HCT116 (cell line): ENCODE data around the gene BCKDK. TPM values are rescaled to one million over a fixed set of nuclear protein-coding genes. Genes with fewer than 3 reads are reported as not detected.

ENCODE experiments used
- ATAC-seq: fragments of 200-7000 bp; cut with Tn5 transposase; 2 replicates; pipeline ENCODE4 v1.9.1; 2020; ENCODE audit warnings: mild to moderate bottlenecking, moderate library complexity
- BruUV-seq: library from RNA; stranded (reverse); fragments of 400-500 nt; replicated peaks from 2 replicates; lab custom pipeline; 2021; lab: Mats Ljungman, UMichigan
- CTCF ChIA-PET: fragments of 300-600 bp; sonication (Branson Sonifier 250); formaldehyde crosslinking; loops from one replicate; lab custom pipeline; 2021; ENCODE audit warnings: antibody characterized with exemption; lab: Charles Lee
- POLR2A ChIA-PET: fragments of 300-600, 350-600 bp; sonication (Branson Sonifier 250); formaldehyde crosslinking; loops from one replicate; lab custom pipeline; 2021; ENCODE audit warnings: antibody characterized with exemption; lab: Charles Lee
- RAD21 ChIA-PET, 2 experiments: fragments of 300-600 bp; sonication (Branson Sonifier 250); formaldehyde crosslinking; loops; one replicate each; lab custom pipeline; 2023; ENCODE audit warnings: low total read pairs in 2 of 2; ENCODE audit not compliant: uncharacterized antibody in 2 of 2, unreplicated experiment in 2 of 2, low non-redundant PET in 1 of 2; lab: Charles Lee
- DNase-seq: peaks from one replicate; pipeline ENCODE4 v3.0.0-alpha.2; 2010; ENCODE audit warnings: low read depth, low spot score
- H2AFZ ChIP-seq: fragments of 200-600 bp; shearing (Covaris generic), sonication (generic); 2 replicates; pipeline ENCODE4 v1.6.1; 2017; ENCODE audit warnings: low read depth, mixed run types, mixed read lengths, antibody characterized with exemption, low read length; ENCODE audit not compliant: poor library complexity, severe bottlenecking
- H3K27ac ChIP-seq: 2 replicates; pipeline ENCODE4 v1.5.1; 2012; ENCODE audit warnings: low read depth, low read length
- H3K27me3 ChIP-seq: fragments of 200-600 bp; sonication (generic); 2 replicates; pipeline ENCODE4 v1.6.1; 2016; ENCODE audit warnings: mixed run types, low read length, mixed read lengths; ENCODE audit not compliant: insufficient read depth
- H3K36me3 ChIP-seq, 2 experiments: fragments of 200-500 bp in 1 of 2; fragments of 200-600 bp in 1 of 2; sonication (Bioruptor generic) in 1 of 2; sonication (generic) in 1 of 2; 2 replicates each; pipeline versions ENCODE4 v1.5.1 to v1.6.1; 2014 to 2016; ENCODE audit warnings: low read length in 2 of 2, inconsistent platforms in 1 of 2, mixed read lengths in 1 of 2, mixed run types in 1 of 2; ENCODE audit not compliant: insufficient read depth in 2 of 2, control insufficient read depth in 1 of 2
- H3K4me1 ChIP-seq, 2 experiments: fragments of 200-600 bp in 1 of 2; sonication (generic) in 1 of 2; 2 replicates each; pipeline versions ENCODE4 v1.5.1 to v1.6.1; 2012 to 2017; ENCODE audit warnings: low read length in 2 of 2, inconsistent platforms in 1 of 2, mild to moderate bottlenecking in 1 of 2, mixed read lengths in 1 of 2, mixed run types in 1 of 2, moderate library complexity in 1 of 2; ENCODE audit not compliant: insufficient read depth in 2 of 2, control insufficient read depth in 1 of 2
- H3K4me2 ChIP-seq: fragments of 200-600 bp; sonication (generic); 2 replicates; pipeline ENCODE4 v1.6.1; 2017; ENCODE audit warnings: mixed run types, low read length, mixed read lengths
- H3K4me3 ChIP-seq, 2 experiments: fragments of 200-600 bp in 1 of 2; sonication (generic) in 1 of 2; replicated peaks in 1 of 2; 2 replicates each; pipeline ENCODE4 v1.5.1; 2011 to 2016; ENCODE audit warnings: low read length in 2 of 2, control low read depth in 1 of 2, low read depth in 1 of 2, mild to moderate bottlenecking in 1 of 2, mixed read lengths in 1 of 2, mixed run types in 1 of 2
- H3K79me2 ChIP-seq: fragments of 200-600 bp; sonication (generic); 2 replicates; pipeline ENCODE4 v1.6.1; 2017; ENCODE audit warnings: mild to moderate bottlenecking, mixed run types, low read length, moderate library complexity, mixed read lengths; ENCODE audit not compliant: insufficient read depth
- H3K9ac ChIP-seq: fragments of 200-600 bp; sonication (generic); 2 replicates; pipeline ENCODE4 v1.6.1; 2016; ENCODE audit warnings: low read length, mixed read lengths
- H3K9me2 ChIP-seq: fragments of 200-600 bp; sonication (generic), shearing (Covaris generic); 2 replicates; pipeline ENCODE4 v1.6.1; 2017; ENCODE audit warnings: mixed run types, mild to moderate bottlenecking, moderate library complexity; ENCODE audit not compliant: insufficient read depth
- H3K9me3 ChIP-seq, 2 experiments: fragments of 200-500 bp in 1 of 2; fragments of 200-600 bp in 1 of 2; sonication (Bioruptor generic) in 1 of 2; sonication (generic) in 1 of 2; 2 replicates each; pipeline ENCODE4 v1.6.1; 2014 to 2017; ENCODE audit warnings: low read length in 2 of 2, mixed read lengths in 2 of 2, inconsistent platforms in 1 of 2, low read depth in 1 of 2, mild to moderate bottlenecking in 1 of 2, mixed run types in 1 of 2, moderate library complexity in 1 of 2; ENCODE audit not compliant: control insufficient read depth in 1 of 2, insufficient read depth in 1 of 2
- H4K20me1 ChIP-seq: fragments of 200-600 bp; sonication (generic), shearing (Covaris generic); 2 replicates; pipeline ENCODE4 v1.6.1; 2017; ENCODE audit warnings: mixed run types, mild to moderate bottlenecking, moderate library complexity; ENCODE audit not compliant: insufficient read depth
- ATF3 ChIP-seq: IDR thresholded peaks from 2 replicates; pipeline ENCODE4 v1.6.1; 2012
- CTCF ChIP-seq, 3 experiments: fragments of 200-600 bp in 1 of 3; sonication (generic) in 1 of 3; IDR thresholded peaks in 2 of 3; conservative IDR thresholded peaks in 1 of 3; 2 replicates each; pipeline ENCODE4 v1.5.1; 2012 to 2017; ENCODE audit warnings: low read depth in 2 of 3, low read length in 2 of 3, antibody characterized with exemption in 1 of 3, borderline replicate concordance in 1 of 3, control low read depth in 1 of 3, mild to moderate bottlenecking in 1 of 3, mixed read lengths in 1 of 3, mixed run types in 1 of 3, moderate library complexity in 1 of 3; ENCODE audit not compliant: insufficient read depth in 1 of 3
- ELF1 ChIP-seq: IDR thresholded peaks from 2 replicates; pipeline ENCODE4 v1.6.1; 2012; ENCODE audit warnings: low read depth, borderline replicate concordance
- EZH2phosphoT487 ChIP-seq: fragments of 200-600 bp; IDR thresholded peaks from 2 replicates; pipeline ENCODE4 v1.6.1; 2018; ENCODE audit warnings: antibody characterized with exemption, borderline replicate concordance
- FOSL1 ChIP-seq: IDR thresholded peaks from 2 replicates; pipeline ENCODE4 v1.6.1; 2012; ENCODE audit warnings: low read depth
- JUND ChIP-seq: IDR thresholded peaks from 2 replicates; pipeline ENCODE4 v1.6.1; 2012
- MAX ChIP-seq: IDR thresholded peaks from 2 replicates; pipeline ENCODE4 v1.6.1; 2012
- POLR2A ChIP-seq: IDR thresholded peaks from 2 replicates; pipeline ENCODE4 v1.7.0; 2011; ENCODE audit warnings: borderline replicate concordance; ENCODE audit not compliant: insufficient read depth, insufficient read length; ENCODE audit errors: extremely low read depth
- POLR2AphosphoS5 ChIP-seq: IDR thresholded peaks from 2 replicates; pipeline ENCODE4 v1.6.1; 2011; ENCODE audit warnings: mild to moderate bottlenecking, low read depth, low read length, moderate library complexity
- RAD21 ChIP-seq: IDR thresholded peaks from 2 replicates; pipeline ENCODE4 v1.6.1; 2012; ENCODE audit warnings: low read depth, mild to moderate bottlenecking
- REST ChIP-seq: IDR thresholded peaks from 2 replicates; pipeline ENCODE4 v1.6.1; 2012; ENCODE audit warnings: low read depth
- SIN3A ChIP-seq: IDR thresholded peaks from 2 replicates; pipeline ENCODE4 v1.6.1; 2012; ENCODE audit warnings: low read depth
- SP1 ChIP-seq: IDR thresholded peaks from 2 replicates; pipeline ENCODE4 v1.6.1; 2012; ENCODE audit warnings: low read depth
- SRF ChIP-seq: IDR thresholded peaks from 2 replicates; pipeline ENCODE4 v1.6.1; 2012; ENCODE audit warnings: low read depth
- TCF7L2 ChIP-seq: IDR thresholded peaks from 2 replicates; pipeline ENCODE4 v1.7.0; 2011; ENCODE audit warnings: borderline replicate concordance, inconsistent platforms; ENCODE audit not compliant: insufficient read depth, insufficient read length; ENCODE audit errors: extremely low read depth
- YY1 ChIP-seq: IDR thresholded peaks from 2 replicates; pipeline ENCODE4 v1.6.1; 2011; ENCODE audit warnings: low read length, low read depth, moderate library complexity, mild to moderate bottlenecking; ENCODE audit not compliant: insufficient replicate concordance; ENCODE audit errors: extremely low read depth
- ZBTB33 ChIP-seq: IDR thresholded peaks from 2 replicates; pipeline ENCODE4 v1.6.1; 2011; ENCODE audit warnings: mild to moderate bottlenecking, low read length, moderate library complexity; ENCODE audit not compliant: insufficient replicate concordance; ENCODE audit errors: extremely low read depth
- ZFX ChIP-seq: fragments of 450-650 bp; IDR thresholded peaks from 2 replicates; pipeline ENCODE4 v1.6.1; 2017
- ZNF274 ChIP-seq: fragments of 200-500 bp; sonication (Bioruptor generic); IDR thresholded peaks from 2 replicates; pipeline ENCODE4 v1.6.1; 2014; ENCODE audit warnings: mild to moderate bottlenecking, low read depth, low read length, inconsistent platforms
- intact Hi-C: fragments of 100-400 bp; cut with micrococcal nuclease; formaldehyde crosslinking; loops from 2 replicates; pipeline ENCODE4 v1.10.0; 2022
- total RNA-seq: library from RNA; stranded (reverse); gene quantifications from one replicate; pipeline ENCODE4 v1.2.1, GENCODE V29; 2021; ENCODE audit not compliant: unreplicated experiment

Gene BCKDK
- total RNA-seq, 1 experiment from 2014 or later, result 60.7 TPM

- ChIA-PET POLR2A (no interaction called here), RAD21 (no interaction called here), CTCF (interaction anchor here (0.6 kb wide), 1 partner anchor 10 kb away, joined by 3 read pairs; no protein-coding TSS in a partner anchor)
- DNase-seq (no peak), ATAC-seq (no peak)
- H3K79me2 ChIP-seq, result no peaks in the 10 kb centered on the region
- no TSS peak for BruUV-seq
- no peaks in the 10 kb centered on the region for H3K27me3 ChIP-seq
- H3K27ac ChIP-seq, result no peak overlapping the region; the same call in 1 of the 2 replicates
- H2AFZ ChIP-seq, result no peak overlapping the region
- no peaks in the 10 kb centered on the region for H3K9me3 ChIP-seq
- intact Hi-C loops, result no loop called here
- H3K4me3 ChIP-seq, result no peak overlapping the region
- H3K4me2 ChIP-seq, result no peak overlapping the region
- H4K20me1 ChIP-seq, result no peaks in the 10 kb centered on the region
- peaks cover 6% of the 10 kb centered on the region in 2 experiments; a peak in 2 of 4 replicates for H3K36me3 ChIP-seq
- H3K9me2 ChIP-seq, result no peaks in the 10 kb centered on the region
- H3K4me1 ChIP-seq, result peaks cover 0 to 11% of the 10 kb centered on the region in 2 experiments; a peak in 1 of 4 replicates
- no peak overlapping the region for H3K9ac ChIP-seq
- TF ChIP-seq ELF1, result no peak
- no peak for TF ChIP-seq YY1
- TF ChIP-seq JUND, result no peak
- TF ChIP-seq ZBTB33, result no peak
- TF ChIP-seq MAX, result no peak
- TF ChIP-seq CTCF (IDR thresholded peaks at IDR 0.05 in 2 of 3, conservative IDR thresholded peaks at IDR 0.05 in 1 of 3; ENCODE audit: borderline replicate concordance in 1 of 3, insufficient read depth in 1 of 3, low read depth in 2 of 3, low read length in 2 of 3), result no peak
- no peak for TF ChIP-seq ATF3
- TF ChIP-seq SIN3A, result no peak
- no peak for TF ChIP-seq EZH2phosphoT487
- no peak for TF ChIP-seq POLR2A
- no peak for TF ChIP-seq ZFX
- TF ChIP-seq TCF7L2, result no peak
- TF ChIP-seq RAD21, result no peak
- no peak for TF ChIP-seq REST
- no peak for TF ChIP-seq ZNF274
- TF ChIP-seq SP1, result no peak
- TF ChIP-seq SRF, result no peak
- TF ChIP-seq POLR2AphosphoS5, result no peak
- no peak for TF ChIP-seq FOSL1
Observed at GRCh38 chr16:31084584-31085302, 23.4 kb upstream of the BCKDK start.
